Measurements from ENCODE around the gene PRUNE2.
A peak's percentile ranks its signal among the peaks of the same experiment; 100 is the strongest.
"Not testable (repeated sequence)": the region's sequence is repeated elsewhere in the genome, so short reads cannot be mapped to it uniquely, and the experiment has no call there.

The PRUNE2 gene

GRCh38 chr9:76598981-76599380, 306.9 kb downstream of the PRUNE2 start:
- DNase-seq (ENCODE audit: low read depth) = no peak

- DNase-seq (ENCODE audit: low read depth) = no peak
Observed at GRCh38 chr9:76595645-76596044, 310.3 kb downstream of the PRUNE2 start.

GRCh38 chr9:76594764-76595424, 311.0 kb downstream of the PRUNE2 start:
- DNase-seq (ENCODE audit: low read depth) = no peak

- DNase-seq (ENCODE audit: low read depth) = not testable (repeated sequence)
Observed at GRCh38 chr9:76593961-76594735, 311.8 kb downstream of the PRUNE2 start.

GRCh38 chr9:76592974-76593347, 313.0 kb downstream of the PRUNE2 start:
- DNase-seq (ENCODE audit: low read depth) = no peak

- no peak for DNase-seq (ENCODE audit: low read depth)
Observed at GRCh38 chr9:76592091-76592973, 313.6 kb downstream of the PRUNE2 start.

- no peak for DNase-seq (ENCODE audit: low read depth)
Observed at GRCh38 chr9:76591256-76591950, 314.5 kb downstream of the PRUNE2 start.

GRCh38 chr9:76588316-76588715, 317.6 kb downstream of the PRUNE2 start:
- no peak for DNase-seq (ENCODE audit: low read depth)

GRCh38 chr9:76586390-76587314, 319.3 kb downstream of the PRUNE2 start:
- DNase-seq (ENCODE audit: low read depth) = no peak

- no peak for DNase-seq (ENCODE audit: low read depth)
Observed at GRCh38 chr9:76585487-76586389, 320.2 kb downstream of the PRUNE2 start.

GRCh38 chr9:76583256-76583655, 322.7 kb downstream of the PRUNE2 start:
- DNase-seq (ENCODE audit: low read depth) = no peak

GRCh38 chr9:76581731-76582130, 324.2 kb downstream of the PRUNE2 start:
- no peak for DNase-seq (ENCODE audit: low read depth)

GRCh38 chr9:76580820-76581219, 325.1 kb downstream of the PRUNE2 start:
- no peak for DNase-seq (ENCODE audit: low read depth)

- DNase-seq (ENCODE audit: low read depth) = no peak
Observed at GRCh38 chr9:76580188-76580587, 325.7 kb downstream of the PRUNE2 start.

GRCh38 chr9:76576344-76576743, 329.6 kb downstream of the PRUNE2 start:
- DNase-seq (ENCODE audit: low read depth) = peak; percentile 25

GRCh38 chr9:76575761-76576160, 330.2 kb downstream of the PRUNE2 start:
- no peak for DNase-seq (ENCODE audit: low read depth)

- no peak for DNase-seq (ENCODE audit: low read depth)
Observed at GRCh38 chr9:76573905-76574760, 331.8 kb downstream of the PRUNE2 start.

- DNase-seq (ENCODE audit: low read depth) = no peak
Observed at GRCh38 chr9:76573408-76573807, 332.5 kb downstream of the PRUNE2 start.

- DNase-seq (ENCODE audit: low read depth) = no peak
Observed at GRCh38 chr9:76572151-76572550, 333.8 kb downstream of the PRUNE2 start.

All from activated T-helper 1 cell treated with Interleukin-2 at 50 U/mL for 16 hours (primary cell).